Measurements from ENCODE around the gene DNAJA4.

Gene DNAJA4
- total RNA-seq: 22.1 to 24.3 reads per million in 2 donors

DNA sequence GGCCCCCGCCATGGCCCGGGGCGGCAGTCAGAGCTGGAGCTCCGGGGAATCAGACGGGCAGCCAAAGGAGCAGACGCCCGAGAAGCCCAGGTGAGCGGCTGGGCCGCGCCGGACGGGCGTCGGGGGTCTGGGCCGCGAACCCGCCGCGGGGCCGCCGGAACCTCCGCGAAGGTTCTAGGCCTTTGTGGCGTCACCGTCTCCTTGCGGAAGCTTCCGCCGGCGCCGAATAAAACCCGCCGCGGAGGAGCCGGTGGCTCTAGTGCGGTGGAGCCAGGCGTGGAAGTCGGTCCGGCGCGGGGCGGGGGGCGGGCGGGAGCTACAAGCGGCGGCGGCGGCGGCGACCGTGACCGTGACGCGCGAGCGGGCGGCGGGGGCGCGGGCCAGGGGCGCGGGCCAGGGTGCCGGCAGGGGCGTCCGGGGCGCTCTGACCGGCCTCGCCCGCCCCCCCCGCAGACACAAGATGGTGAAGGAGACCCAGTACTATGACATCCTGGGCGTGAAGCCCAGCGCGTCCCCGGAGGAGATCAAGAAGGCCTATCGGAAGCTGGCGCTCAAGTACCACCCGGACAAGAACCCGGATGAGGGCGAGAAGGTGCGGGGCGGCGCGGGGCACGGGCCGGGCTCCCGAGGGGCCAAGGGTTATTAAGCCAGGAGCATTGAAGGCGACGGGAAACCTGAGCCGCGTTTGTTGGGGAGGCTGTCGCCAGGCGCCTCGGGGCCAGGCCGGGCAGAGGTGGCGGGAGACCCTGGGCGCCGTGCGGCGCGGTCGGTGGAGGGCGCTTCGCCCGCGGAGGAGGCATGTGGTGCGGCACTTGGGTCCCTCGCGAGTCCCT, at the start of gene DNAJA4:
Gene DNAJA4 (plus strand): TSS at position 259 of the 833 bp plus-strand sequence. CDS start 202 bp downstream, at position 461.
- peak; percentile 42 to 81 (median 48) for DNase-seq

GRCh38 chr15:78216276-78217104, 47.9 kb upstream of the DNAJA4 start:
- DNase-seq: no peak

- no peak for DNase-seq
Observed at GRCh38 chr15:78220713-78221112, 43.6 kb upstream of the DNAJA4 start.

- no peak for DNase-seq
Observed at GRCh38 chr15:78222745-78223395, 41.5 kb upstream of the DNAJA4 start.

DNA sequence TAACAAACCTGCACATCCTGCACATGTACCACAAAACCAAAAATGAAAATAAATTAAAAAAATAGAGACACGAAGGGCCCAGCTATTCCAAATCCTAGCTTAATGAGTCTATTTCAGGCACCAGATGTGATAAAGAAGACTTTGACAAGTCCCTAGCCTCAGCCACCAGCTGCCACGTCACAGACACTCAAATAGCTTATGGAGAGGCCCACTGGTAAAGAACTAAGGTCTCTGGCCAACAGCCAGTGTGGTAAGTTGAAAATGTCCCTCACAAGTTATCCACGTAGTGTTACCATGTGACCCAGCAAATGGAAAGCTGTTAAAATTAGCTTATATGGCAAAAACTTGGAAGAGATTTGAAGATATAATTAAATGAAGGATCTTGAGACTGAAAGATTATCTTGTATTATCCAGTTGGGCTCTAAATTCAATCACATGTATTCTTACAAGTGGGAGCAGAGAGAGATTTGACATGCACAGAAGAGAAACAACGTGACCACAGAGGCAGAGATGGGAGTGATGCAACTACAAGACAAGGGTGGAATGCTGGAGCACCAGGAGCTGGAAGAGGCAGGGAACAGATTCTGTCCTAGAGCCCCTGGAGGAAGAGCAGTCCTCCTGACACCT, 40.9 kb upstream of the DNAJA4 start:
- DNase-seq: peak in 1 of 5 experiments; percentile 7

DNA sequence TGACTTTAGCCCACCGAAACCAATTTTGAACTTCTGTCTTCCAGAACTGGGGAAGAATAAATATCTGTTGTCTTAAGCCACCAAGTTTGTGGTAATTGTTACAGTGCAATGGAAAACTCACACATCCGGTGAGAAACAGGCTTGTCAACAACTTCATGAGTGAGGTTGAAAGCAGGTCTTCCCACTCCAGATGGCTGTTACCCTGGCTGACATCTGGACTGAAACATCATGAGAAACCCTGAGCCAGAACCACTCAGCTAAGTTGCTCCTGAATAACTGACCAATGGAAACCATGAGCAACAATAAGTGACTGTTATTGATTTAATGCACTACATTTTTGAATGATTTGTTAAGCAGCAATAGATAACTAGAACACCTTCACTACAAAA, 40.3 kb upstream of the DNAJA4 start:
- peak in 1 of 5 experiments; percentile 50 for DNase-seq

GRCh38 chr15:78225783-78226541, 38.4 kb upstream of the DNAJA4 start:
- DNase-seq: peak in 1 of 5 experiments; percentile 76

DNA sequence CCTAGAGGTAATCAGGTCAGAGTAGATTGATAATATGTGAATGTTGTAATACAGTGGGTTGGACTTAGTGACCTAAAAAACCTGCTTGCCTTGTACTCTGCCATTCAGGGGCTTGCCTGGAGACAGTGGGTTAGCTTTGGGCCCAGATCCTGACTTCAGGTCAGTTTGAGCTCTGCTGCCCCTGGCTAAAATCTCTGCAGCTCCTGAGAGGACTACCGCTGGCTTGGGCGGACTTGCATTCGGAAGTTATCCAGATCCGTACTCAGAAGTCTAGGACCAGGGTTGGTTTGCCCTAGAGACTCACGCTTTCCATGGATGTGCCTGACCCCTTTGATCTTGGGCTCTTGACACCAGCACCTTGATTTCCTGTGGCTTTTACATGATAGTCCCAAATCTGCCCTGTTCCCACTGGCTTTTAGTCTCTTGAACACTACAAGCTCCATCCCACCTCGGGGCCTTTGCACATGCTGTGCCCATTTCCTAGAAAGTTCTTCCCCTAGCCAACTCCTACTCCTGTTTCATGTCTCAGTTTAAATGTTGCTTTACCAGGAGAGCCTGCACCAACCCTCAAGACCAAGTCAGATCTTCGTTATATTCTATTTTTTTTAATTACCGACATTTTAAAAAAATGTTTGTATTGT, 35.9 kb upstream of the DNAJA4 start:
- DNase-seq: no peak

DNA sequence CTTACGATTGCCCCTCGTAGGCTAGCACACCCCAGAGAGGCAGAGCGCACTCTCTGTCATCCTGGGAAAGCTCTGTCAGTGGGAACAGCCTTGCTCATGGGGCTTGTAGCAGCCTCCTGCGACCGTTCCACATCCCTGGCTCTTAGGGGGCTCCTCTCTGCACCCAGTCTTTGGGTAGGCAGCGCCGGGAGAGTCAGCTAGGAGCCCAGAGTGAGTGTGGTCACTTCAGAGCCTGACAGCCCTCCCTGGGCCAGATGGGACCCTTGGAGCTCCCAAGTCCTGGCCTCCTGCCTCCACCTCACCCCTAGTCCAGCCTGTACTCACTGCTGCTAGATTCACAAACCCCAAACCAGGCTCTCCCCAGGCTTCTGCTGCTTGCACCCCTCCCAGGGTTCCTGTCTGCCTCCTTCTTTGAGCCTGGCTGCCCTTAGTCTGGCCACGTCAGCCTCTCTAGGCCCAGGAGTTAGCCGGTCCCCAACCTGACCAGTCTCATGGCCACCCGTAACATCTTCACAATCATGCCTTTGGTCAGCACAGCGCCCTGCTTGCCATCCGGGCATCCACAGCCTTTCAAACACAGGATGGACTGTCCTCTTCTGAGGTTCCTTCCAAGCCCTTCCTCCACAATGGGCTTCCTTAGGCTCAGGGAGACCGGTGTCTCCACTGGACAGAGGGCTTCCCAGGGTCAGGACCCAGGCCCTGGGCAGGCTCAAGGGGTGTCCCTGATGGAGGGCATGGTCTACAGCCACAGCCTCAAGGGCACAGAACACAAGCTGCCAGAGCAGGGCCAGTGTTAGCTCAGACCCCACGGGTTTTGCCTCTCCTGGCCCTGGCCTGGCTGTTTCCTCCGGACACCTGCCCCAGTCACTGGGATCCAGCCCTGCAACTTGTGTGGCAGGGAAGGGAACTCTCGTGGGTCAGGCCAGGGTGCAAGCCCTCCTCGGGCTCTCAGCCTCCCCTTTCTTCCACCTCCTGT, 34.6 kb upstream of the DNAJA4 start:
- no peak for DNase-seq

DNA sequence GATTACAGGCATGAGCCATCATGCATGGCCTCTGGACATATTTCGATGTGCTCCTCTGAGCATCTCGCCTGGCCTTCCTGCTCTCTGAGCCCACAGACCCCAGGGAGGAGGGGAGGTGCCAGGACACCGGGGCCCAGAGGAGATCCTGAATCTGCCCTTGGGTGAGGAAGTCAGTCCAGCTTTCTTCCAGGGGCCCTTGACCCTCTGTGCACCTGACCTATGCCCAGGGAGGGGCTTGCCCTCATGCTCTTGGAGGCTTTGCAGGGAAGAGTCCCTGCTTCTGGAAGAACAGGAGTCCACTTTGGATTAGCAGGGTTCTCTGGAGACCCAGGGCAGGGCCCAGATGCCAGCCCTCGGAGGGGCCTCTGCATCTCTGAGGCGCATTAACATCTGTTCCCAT, 31.4 kb upstream of the DNAJA4 start:
- DNase-seq: no peak

DNA sequence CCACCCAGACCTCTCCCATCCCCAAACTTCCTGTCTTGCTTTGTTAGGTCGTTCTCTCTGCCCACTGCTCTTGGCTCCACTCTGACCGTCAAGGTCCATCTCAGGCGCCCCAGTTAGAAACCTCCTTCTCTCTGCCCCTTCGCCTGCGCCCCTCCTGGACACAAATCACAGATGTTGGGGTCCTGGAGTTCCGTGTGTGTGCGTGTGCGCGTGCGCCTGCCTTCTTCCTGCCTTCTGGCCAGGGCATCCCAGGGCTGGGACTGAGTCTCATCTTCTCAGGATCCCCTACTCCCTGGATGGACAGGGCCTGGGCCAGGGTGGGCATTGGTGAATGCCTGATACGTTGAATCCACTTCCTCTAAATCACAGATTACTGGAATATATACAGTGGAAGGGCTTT, 30.9 kb upstream of the DNAJA4 start:
- no peak for DNase-seq

GRCh38 chr15:78234515-78235040, 29.8 kb upstream of the DNAJA4 start, which contains the start of gene ACSBG1:
TSS of gene ACSBG1 (minus strand) at chr15:78234565. CDS start at chr15:78234501, 64 bp downstream.
- no peak for DNase-seq

GRCh38 chr15:78236491-78236890, 27.9 kb upstream of the DNAJA4 start:
- no peak for DNase-seq

DNA sequence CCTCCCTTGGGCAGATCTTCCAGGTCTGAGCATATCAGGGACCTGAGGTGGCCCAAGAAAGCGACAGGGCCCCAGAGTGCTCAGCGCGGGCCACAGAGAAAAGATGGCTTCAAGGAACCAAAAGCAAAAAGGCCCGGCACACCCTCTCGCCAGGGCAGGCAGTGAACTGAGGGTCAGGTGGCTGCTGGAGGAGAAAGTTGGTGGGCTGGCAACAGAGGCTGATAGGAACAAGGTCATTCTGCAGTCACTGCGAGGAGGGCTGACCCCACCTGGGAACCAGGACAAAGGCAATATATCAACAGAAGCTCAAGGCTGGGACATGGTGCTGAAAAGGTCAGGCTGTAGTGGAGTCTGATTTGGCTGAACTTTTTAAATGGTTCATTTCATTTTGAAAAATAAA, 27.2 kb upstream of the DNAJA4 start:
- DNase-seq: no peak

GRCh38 chr15:78239811-78240210, 24.6 kb upstream of the DNAJA4 start:
- no peak for DNase-seq

DNA sequence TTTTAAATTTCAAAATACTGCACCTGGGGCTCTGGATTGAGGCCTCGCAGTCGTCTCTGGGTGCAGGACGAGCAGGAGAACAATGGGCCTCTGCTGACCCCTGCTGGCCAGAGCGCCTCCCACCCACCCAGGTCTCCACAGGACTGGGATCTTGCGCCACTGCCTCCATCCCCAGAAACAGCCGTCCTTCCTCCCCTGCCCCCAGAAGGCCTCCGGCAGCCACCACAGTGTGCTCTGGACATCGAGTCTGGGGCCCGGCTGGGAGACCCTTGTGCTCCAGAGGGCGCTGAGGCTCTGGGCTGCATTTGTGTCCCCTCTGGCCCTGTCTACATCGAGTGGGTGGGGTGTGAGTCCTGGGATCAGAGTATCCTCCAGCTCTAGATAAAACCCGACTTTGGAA, 23.3 kb upstream of the DNAJA4 start:
- DNase-seq: peak; percentile 50 to 78 (median 67)

GRCh38 chr15:78242128-78242527, 22.2 kb upstream of the DNAJA4 start:
- DNase-seq: peak in 1 of 5 experiments; percentile 34

DNA sequence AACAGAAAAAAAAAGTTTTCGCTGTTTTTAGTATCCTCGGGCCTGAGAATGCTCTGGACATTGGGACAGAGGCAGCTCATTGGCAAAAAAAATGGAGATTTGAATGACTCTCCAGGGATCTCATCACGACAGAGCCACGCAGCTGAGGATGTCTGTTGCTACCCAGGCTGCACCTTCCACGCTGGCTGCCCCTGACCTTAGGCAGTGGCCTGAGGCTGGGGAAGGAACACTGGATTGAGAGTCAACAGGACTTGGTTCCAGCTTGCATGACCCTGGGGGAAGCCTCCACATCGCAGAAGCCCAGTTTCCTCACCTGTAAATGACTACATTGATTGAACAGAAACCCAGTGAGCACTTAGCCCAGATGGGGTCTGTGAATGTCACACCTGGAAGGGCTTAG, 21.3 kb upstream of the DNAJA4 start:
- DNase-seq: no peak

DNA sequence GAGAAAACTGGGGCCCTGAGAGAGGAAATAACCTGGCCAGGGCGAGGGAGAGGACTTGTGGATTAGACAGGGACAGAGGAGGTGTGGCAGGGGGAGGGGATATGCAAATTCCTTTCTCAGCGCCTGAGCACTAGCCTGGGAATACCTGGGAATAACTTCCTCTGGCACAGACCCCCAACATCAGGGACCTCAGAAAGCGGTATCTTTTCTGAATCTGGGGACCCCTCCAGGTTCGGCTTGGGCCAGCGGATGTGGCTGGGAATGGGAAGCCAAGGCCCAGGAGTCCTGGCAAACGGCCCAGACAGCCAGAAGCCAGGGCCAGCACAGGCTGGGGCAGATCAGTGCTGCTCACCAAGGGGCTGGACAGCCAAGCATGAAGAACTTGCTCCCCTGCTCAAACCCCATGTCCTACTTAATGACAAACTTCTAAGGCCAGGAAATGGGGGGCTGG, 20.8 kb upstream of the DNAJA4 start:
- no peak for DNase-seq

DNA sequence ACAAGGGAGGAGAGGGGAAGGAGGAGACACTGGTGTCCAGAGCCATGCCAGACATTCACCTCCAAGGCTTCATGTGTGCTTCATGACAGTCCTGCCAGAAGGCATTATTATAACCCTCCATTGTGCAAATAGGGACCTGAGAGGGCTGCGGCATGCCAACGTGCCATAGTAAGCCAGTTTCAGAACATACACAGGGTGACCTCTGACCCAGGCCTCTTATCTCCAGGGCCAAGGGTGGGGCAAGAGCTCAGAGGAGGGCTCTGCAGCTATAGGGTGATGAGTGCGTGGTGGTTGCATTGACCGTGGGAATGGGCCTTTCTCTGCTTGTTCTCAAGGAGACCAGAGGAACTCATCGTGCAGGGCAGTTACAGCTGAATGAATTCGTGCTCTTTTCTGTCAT, 20.3 kb upstream of the DNAJA4 start:
- DNase-seq: no peak
